GM23338 (cell line): Measurements from ENCODE around the gene RIMS3. TPM values are rescaled to one million over a fixed set of nuclear protein-coding genes. Genes with fewer than 3 reads are reported as not detected.

ENCODE experiments used
- ATAC-seq: fragments of 200-7000 bp; cut with Tn5 transposase; 3 replicates; pipeline ENCODE4 v1.9.1; 2020
- DNase-seq: peaks from one replicate; pipeline ENCODE4 v3.0.0-alpha.2; 2015; ENCODE audit warnings: low spot score
- H2AFZ ChIP-seq: fragments of 200-600 bp; sonication (generic); 2 replicates; pipeline ENCODE4 v1.8.0; 2016; ENCODE audit warnings: antibody characterized with exemption, mild to moderate bottlenecking, moderate library complexity
- H3F3A ChIP-seq: fragments of 200-600 bp; sonication (generic); replicated peaks from 2 replicates; pipeline ENCODE4 v1.8.0; 2017; ENCODE audit warnings: antibody characterized with exemption, mixed run types, low read depth
- H3K27ac ChIP-seq: fragments of 200-600 bp; sonication (generic); 2 replicates; pipeline ENCODE4 v1.6.1; 2016; ENCODE audit warnings: low read depth
- H3K27me3 ChIP-seq: fragments of 200-600 bp; sonication (generic); 2 replicates; pipeline ENCODE4 v1.8.0; 2016; ENCODE audit warnings: mild to moderate bottlenecking, mixed run types, moderate library complexity; ENCODE audit not compliant: insufficient read depth
- H3K36me3 ChIP-seq: fragments of 200-600 bp; sonication (generic); 2 replicates; pipeline ENCODE4 v1.8.0; 2016; ENCODE audit warnings: mild to moderate bottlenecking; ENCODE audit not compliant: insufficient read depth
- H3K4me1 ChIP-seq: fragments of 200-600 bp; sonication (generic); 2 replicates; pipeline ENCODE4 v1.8.0; 2016; ENCODE audit warnings: mild to moderate bottlenecking, moderate library complexity; ENCODE audit not compliant: insufficient read depth
- H3K4me2 ChIP-seq: fragments of 200-600 bp; sonication (generic); 2 replicates; pipeline ENCODE4 v1.7.1; 2017; ENCODE audit warnings: mixed run types
- H3K4me3 ChIP-seq: fragments of 200-600 bp; sonication (generic); 2 replicates; pipeline ENCODE4 v1.6.1; 2016; ENCODE audit warnings: mixed run types
- H3K79me2 ChIP-seq: fragments of 200-600 bp; sonication (generic); replicated peaks from 2 replicates; pipeline ENCODE4 v1.8.0; 2017; ENCODE audit warnings: mild to moderate bottlenecking; ENCODE audit not compliant: insufficient read depth
- H3K9me2 ChIP-seq: fragments of 200-600 bp; sonication (generic); 2 replicates; pipeline ENCODE4 v1.8.0; 2017; ENCODE audit not compliant: insufficient read depth
- H4K20me1 ChIP-seq: fragments of 200-600 bp; sonication (generic); replicated peaks from 2 replicates; pipeline ENCODE4 v1.8.0; 2017; ENCODE audit warnings: mild to moderate bottlenecking; ENCODE audit not compliant: insufficient read depth
- H3K27ac Mint-ChIP-seq: 2 replicates; pipeline ENCODE4 v1.8.0; 2020; ENCODE audit warnings: inconsistent platforms, mild to moderate bottlenecking, moderate library complexity, mixed read lengths
- H3K27me3 Mint-ChIP-seq: 3 replicates; pipeline ENCODE4 v1.8.0; 2022; ENCODE audit warnings: low read depth, mild to moderate bottlenecking, moderate library complexity, mixed read lengths, inconsistent platforms; ENCODE audit not compliant: insufficient read depth, poor library complexity
- H3K36me3 Mint-ChIP-seq: 3 replicates; pipeline ENCODE4 v1.8.0; 2021; ENCODE audit warnings: low read depth, mild to moderate bottlenecking, inconsistent platforms, moderate library complexity, mixed read lengths
- H3K4me1 Mint-ChIP-seq: 3 replicates; pipeline ENCODE4 v1.8.0; 2020; ENCODE audit warnings: mild to moderate bottlenecking, inconsistent platforms, mixed read lengths
- H3K4me3 Mint-ChIP-seq: 3 replicates; pipeline ENCODE4 v1.8.0; 2021; ENCODE audit warnings: moderate library complexity, mild to moderate bottlenecking, inconsistent platforms, mixed read lengths
- H3K9me3 Mint-ChIP-seq: 3 replicates; pipeline ENCODE4 v1.8.0; 2020; ENCODE audit warnings: moderate library complexity, mild to moderate bottlenecking, inconsistent platforms, mixed read lengths
- CREB1 ChIP-seq: fragments of 250-450 bp; sonication (Bioruptor Pico); IDR thresholded peaks from 2 replicates; pipeline ENCODE4 v1.5.0; 2020; ENCODE audit warnings: low read depth, mild to moderate bottlenecking, moderate library complexity
- ETS1 ChIP-seq: IDR thresholded peaks from 2 replicates; pipeline ENCODE4 v1.6.1; 2016; ENCODE audit warnings: antibody characterized with exemption
- EZH2phosphoT487 ChIP-seq: fragments of 200-600 bp; sonication (generic); IDR thresholded peaks from one replicate; pipeline ENCODE4 v1.8.1; 2018; ENCODE audit warnings: antibody characterized with exemption; ENCODE audit not compliant: unreplicated experiment
- NANOG ChIP-seq: IDR thresholded peaks from 2 replicates; pipeline ENCODE4 v1.6.1; 2016; ENCODE audit warnings: antibody characterized with exemption, borderline replicate concordance
- POLR2AphosphoS5 ChIP-seq: IDR thresholded peaks from 2 replicates; pipeline ENCODE4 v1.6.1; 2016; ENCODE audit warnings: antibody characterized with exemption, low read depth
- ZNF331 ChIP-seq: fragments of 250-450 bp; sonication (Bioruptor Pico); IDR thresholded peaks from 2 replicates; pipeline ENCODE4 v1.5.0; 2020; ENCODE audit warnings: low read depth, mild to moderate bottlenecking, moderate library complexity
- polyA plus RNA-seq: library from polyadenylated mRNA; unstranded; fragments of >200 nt; fragmentation: Nextera tagmentation; extraction: Ambion mirVana; gene quantifications from 2 replicates; pipeline ENCODE4 v1.2.1, GENCODE V29; 2016
- total RNA-seq: library from RNA; depleted of rRNA; stranded (reverse); fragments of >200 nt; shearing (Covaris generic); gene quantifications from 2 replicates; pipeline ENCODE4 v1.2.3, GENCODE V29; 2014
- TF ChIP-seq, protein P1 (sequence below): fragments of 250-450 bp; sonication (Bioruptor Pico); IDR thresholded peaks from 2 replicates; pipeline ENCODE4 v1.5.0; 2020; ENCODE audit warnings: mild to moderate bottlenecking, moderate library complexity

The RIMS3 gene
- total and polyA plus RNA-seq, 2 experiments from 2014 or later: 8.7 to 27.2 TPM

- no peak overlapping the region for H3K27ac ChIP-seq
- peaks cover 12% of the 10 kb centered on the region for H3K4me1 Mint-ChIP-seq
- ATAC-seq (no peak), DNase-seq (no peak)
- no peak overlapping the region for H3K27ac Mint-ChIP-seq
- no peaks in the 10 kb centered on the region for H3K27me3 ChIP-seq
- H3K27me3 Mint-ChIP-seq: peaks cover 8% of the 10 kb centered on the region
- no peak overlapping the region for H3K4me3 ChIP-seq
- H3K4me3 Mint-ChIP-seq: no peak overlapping the region
- peaks cover 22% of the 10 kb centered on the region for H3K4me1 ChIP-seq
- H3K9me2 ChIP-seq: no peaks in the 10 kb centered on the region
- H3K79me2 ChIP-seq: no peaks in the 10 kb centered on the region
- H4K20me1 ChIP-seq: peaks cover 8% of the 10 kb centered on the region; the same call in 1 of the 2 replicates
- H3F3A ChIP-seq: no peaks in the 10 kb centered on the region
- H3K36me3 ChIP-seq: no peaks in the 10 kb centered on the region
- no peak overlapping the region for H3K4me2 ChIP-seq
- no peaks in the 10 kb centered on the region for H3K36me3 Mint-ChIP-seq
- no peaks in the 10 kb centered on the region for H3K9me3 Mint-ChIP-seq
- no peak for TF ChIP-seq ETS1
- no peak for TF ChIP-seq POLR2AphosphoS5
- TF ChIP-seq ZNF331 (CRISPR knock-in tag): no peak
- no peak for TF ChIP-seq NANOG
- no peak for TF ChIP-seq EZH2phosphoT487
- TF ChIP-seq CREB1 (CRISPR knock-in tag): no peak
- TF ChIP-seq, protein P1, sequence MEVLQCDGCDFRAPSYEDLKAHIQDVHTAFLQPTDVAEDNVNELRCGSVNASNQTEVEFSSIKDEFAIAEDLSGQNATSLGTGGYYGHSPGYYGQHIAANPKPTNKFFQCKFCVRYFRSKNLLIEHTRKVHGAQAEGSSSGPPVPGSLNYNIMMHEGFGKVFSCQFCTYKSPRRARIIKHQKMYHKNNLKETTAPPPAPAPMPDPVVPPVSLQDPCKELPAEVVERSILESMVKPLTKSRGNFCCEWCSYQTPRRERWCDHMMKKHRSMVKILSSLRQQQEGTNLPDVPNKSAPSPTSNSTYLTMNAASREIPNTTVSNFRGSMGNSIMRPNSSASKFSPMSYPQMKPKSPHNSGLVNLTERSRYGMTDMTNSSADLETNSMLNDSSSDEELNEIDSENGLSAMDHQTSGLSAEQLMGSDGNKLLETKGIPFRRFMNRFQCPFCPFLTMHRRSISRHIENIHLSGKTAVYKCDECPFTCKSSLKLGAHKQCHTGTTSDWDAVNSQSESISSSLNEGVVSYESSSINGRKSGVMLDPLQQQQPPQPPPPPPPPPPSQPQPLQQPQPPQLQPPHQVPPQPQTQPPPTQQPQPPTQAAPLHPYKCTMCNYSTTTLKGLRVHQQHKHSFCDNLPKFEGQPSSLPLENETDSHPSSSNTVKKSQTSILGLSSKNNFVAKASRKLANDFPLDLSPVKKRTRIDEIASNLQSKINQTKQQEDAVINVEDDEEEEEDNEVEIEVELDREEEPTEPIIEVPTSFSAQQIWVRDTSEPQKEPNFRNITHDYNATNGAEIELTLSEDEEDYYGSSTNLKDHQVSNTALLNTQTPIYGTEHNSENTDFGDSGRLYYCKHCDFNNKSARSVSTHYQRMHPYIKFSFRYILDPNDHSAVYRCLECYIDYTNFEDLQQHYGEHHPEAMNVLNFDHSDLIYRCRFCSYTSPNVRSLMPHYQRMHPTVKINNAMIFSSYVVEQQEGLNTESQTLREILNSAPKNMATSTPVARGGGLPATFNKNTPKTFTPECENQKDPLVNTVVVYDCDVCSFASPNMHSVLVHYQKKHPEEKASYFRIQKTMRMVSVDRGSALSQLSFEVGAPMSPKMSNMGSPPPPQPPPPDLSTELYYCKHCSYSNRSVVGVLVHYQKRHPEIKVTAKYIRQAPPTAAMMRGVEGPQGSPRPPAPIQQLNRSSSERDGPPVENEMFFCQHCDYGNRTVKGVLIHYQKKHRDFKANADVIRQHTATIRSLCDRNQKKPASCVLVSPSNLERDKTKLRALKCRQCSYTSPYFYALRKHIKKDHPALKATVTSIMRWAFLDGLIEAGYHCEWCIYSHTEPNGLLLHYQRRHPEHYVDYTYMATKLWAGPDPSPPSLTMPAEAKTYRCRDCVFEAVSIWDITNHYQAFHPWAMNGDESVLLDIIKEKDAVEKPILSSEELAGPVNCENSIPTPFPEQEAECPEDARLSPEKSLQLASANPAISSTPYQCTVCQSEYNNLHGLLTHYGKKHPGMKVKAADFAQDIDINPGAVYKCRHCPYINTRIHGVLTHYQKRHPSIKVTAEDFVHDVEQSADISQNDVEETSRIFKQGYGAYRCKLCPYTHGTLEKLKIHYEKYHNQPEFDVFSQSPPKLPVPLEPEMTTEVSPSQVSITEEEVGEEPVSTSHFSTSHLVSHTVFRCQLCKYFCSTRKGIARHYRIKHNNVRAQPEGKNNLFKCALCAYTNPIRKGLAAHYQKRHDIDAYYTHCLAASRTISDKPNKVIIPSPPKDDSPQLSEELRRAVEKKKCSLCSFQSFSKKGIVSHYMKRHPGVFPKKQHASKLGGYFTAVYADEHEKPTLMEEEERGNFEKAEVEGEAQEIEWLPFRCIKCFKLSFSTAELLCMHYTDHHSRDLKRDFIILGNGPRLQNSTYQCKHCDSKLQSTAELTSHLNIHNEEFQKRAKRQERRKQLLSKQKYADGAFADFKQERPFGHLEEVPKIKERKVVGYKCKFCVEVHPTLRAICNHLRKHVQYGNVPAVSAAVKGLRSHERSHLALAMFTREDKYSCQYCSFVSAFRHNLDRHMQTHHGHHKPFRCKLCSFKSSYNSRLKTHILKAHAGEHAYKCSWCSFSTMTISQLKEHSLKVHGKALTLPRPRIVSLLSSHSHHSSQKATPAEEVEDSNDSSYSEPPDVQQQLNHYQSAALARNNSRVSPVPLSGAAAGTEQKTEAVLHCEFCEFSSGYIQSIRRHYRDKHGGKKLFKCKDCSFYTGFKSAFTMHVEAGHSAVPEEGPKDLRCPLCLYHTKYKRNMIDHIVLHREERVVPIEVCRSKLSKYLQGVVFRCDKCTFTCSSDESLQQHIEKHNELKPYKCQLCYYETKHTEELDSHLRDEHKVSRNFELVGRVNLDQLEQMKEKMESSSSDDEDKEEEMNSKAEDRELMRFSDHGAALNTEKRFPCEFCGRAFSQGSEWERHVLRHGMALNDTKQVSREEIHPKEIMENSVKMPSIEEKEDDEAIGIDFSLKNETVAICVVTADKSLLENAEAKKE (CRISPR knock-in tag): no peak
- H2AFZ ChIP-seq: no peak overlapping the region
These were observed 13.0 kb downstream of the RIMS3 start for GRCh38 chr1:40652468-40652867.
